GM19238 (cell line): Measurements from ENCODE around the gene NELL1.

Experiments used
- DNase-seq: peaks from one replicate; pipeline ENCODE4 v3.0.0; 2011; ENCODE audit warnings: low spot score; ENCODE audit not compliant: insufficient read length

Gene NELL1

DNA sequence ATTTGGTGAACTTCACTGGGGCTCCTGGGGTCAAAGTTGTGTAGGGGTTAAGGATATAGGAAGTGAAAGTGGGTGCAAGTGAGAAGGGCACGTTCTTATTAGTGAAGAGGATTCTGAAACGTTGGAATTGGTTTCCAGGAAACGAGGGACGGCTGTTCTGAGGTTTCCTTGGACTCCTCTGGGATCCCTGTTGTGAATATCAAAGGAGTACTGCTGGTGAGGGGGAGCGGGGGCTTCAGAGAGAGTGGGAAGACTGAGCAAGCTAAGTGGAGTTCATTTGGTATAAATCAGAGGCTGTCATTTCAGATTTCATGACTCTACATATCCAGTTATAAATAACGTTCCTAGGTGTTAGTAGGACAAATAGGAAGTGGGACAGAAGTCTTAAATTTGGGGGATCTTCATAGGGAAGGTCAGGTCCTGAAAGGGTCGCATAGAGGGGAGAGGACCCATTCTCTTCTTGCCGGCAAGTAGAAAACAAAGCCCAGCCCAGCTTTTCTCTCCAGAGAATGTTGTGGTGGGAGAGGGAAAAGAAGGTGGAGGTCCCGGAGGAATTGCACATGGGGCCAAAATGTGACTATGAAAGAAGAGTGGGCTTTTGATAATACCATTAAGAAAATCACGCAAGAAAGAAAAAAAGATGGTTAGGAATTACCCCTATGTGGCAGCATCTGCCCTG lies 1.1 kb upstream of the NELL1 start:
- no peak for DNase-seq

DNA sequence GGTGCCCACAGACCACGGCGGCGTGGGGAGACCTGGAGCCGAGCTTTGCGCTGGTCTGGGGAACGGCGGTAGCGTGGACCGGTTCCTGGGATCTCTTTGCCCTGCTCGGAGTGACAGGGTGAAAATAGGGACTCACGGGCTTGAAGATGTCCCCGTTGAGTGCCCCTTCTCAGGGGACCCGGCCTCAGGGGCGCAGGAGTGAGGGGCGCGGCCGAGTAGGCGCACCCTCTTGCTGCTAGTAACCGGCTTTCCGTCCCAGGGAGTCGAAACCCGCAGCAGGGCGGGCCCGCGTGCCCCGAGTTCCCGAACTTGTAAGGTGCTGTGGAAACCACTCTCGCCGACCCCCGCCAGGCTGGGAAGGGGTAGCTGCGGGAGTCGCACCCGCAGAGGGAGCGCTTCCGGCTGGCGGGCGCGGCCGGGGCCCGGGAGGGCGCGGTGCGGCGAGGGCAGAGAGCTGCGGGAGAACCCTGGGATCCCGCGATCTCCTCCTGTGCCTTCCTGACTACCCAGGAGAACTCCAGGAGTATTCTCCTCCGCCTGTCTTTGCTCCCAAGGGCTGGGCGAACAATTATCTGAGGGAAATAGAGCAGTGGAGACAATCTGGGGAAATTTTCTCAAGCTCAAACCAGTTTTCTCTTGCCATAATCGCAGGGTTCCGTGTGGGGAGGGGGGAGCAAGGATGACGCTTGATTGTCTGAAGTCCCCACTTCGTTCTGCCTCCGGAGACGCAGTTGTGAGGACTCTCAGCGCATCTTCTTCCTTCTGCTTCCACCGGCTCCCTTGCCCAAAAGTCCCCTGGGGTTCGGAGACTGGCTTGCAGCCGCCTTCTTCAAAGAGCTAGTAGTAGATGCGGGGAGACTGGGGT lies 666 bp downstream of the NELL1 start:
- DNase-seq = no peak

DNA sequence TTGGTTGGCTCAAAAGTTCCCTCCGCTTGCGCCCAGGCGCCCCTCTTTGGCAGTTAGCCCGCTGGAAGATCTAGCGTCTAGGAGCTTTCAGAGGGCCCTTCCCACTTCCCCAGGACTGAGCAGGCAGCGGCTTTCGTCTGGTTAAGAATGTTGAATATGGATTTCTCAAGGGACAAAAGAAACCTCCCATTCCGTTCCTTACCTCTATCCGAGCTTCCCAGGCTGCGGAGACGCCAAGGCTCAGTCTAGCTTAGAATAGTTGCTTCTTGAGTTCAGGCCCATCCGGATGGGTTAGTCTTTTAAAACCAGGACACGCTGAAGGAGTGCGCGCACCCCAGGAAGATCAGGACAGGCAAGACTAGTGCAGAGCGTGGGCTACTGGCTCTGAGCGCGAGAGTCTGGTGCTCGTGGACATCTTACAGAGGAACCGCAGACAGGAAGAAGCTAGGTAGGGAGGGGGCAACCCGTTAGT lies 1.6 kb downstream of the NELL1 start:
- no peak for DNase-seq

DNA sequence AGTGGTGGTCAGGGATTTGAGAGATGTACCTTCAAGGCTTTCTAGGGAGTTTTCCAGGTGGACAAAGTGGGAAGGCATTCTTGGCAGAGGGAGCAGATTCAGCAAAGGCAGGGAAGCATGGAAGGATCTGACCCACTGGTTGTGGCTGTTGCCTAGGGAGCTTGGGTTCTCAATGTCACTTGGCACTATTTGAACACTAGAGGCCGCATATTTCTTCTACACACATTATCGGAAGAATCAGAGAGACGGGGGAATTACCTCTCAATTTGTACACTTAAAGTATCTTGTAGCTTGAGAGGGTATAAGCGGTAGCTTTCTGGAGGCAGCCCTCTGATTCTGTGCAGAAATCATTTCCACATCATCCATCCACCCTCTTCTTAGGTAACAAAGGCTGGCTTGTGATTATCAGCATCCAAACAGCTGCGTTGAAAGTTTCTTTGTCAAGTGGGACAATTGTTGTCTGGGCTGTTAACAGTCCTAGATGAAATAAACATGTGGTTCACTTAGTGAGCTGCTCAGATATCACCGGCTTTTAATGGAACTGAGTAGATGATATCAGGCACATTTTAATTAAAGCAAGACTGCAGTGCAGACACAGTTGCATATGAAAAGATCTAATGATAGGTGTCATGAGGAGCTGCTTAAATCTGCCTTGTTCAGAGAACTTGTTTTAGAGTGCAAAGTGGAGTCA lies 2.6 kb downstream of the NELL1 start:
- DNase-seq = no peak

GRCh38 chr11:20672575-20672974 lies 3.2 kb downstream of the NELL1 start:
- DNase-seq = peak; percentile 19

DNA sequence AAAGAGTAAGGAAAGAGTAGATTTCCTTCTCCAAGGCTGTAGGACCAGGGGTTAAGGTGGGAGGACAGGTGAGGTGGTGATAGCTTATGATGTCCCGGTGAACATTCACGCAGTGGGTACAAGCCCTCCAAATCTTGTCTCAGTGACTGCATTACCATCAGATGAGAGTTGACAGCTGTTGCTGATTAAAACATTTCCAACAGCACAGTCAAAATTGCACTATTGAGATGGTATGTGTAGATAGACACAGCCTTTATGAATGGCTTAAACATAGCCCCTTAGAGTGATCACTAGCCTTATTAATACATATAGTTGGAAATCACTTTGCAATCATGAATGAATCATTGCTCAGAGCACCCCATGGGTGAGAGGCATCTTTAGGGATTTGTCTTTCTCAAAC lies 7.3 kb downstream of the NELL1 start:
- DNase-seq = no peak

DNA sequence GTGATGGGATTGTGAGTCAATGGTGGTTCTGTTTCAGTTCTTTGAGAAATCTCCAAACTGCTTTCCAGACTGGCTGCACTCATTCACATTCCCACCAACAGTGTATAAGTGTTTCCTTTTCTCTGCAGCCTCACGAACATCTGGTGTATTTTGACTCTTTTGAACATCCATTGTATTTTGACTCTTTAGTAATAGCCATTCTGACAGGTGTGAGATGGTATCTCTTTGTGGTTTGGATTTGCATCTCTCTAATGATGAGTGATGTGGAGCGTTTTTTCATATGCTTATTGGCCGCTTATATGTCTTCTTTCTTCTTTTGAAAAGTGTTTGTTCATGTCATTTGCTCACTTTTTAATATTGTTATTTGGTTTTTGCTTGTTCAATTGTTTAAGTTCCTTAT lies 19.4 kb downstream of the NELL1 start:
- no peak for DNase-seq

DNA sequence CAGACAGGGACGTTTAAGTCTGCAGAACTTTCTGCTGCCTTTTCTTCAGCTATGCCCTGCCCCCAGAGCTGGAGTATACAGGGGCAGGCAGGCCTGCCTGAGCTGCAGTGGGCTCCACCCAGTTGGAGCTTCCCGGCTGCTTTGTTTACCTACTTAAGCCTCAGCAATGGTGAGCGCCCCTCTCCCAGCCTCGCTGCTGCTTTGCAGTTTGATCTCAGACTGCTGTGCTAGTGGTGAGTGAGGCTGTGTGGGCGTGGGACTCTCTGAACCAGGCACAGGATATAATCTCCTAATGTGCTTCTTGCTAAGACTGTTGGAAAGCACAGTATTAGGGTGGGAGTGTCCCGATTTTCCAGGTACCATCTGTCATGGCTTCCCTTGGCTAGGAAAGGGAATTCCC lies 38.5 kb downstream of the NELL1 start:
- no peak for DNase-seq

GRCh38 chr11:20712912-20713311 lies 43.5 kb downstream of the NELL1 start:
- no peak for DNase-seq

- DNase-seq = no peak
Observed at GRCh38 chr11:20715464-20715863, 46.1 kb downstream of the NELL1 start.

DNA sequence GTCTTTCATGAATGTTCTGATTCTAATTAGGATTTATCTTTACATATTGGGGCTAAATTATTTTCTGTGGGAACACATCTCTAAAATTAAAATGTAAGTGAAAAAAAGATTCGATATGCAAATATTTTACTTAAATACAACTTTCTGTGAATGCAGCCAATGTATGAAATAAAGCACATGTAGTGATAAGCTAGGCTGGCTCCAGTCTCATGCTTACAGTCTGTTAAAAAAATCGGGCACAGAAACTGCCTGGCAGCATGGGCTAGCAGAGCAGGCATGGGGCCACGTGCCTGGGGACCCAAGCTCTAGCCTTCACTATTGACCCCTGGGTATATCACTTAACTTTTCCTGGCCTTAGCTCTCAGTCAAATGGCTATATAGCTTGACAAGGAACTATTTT lies 46.5 kb downstream of the NELL1 start:
- DNase-seq = no peak

- DNase-seq = no peak
Observed at GRCh38 chr11:20719821-20720220, 50.4 kb downstream of the NELL1 start.

GRCh38 chr11:20723366-20723765 lies 54.0 kb downstream of the NELL1 start:
- no peak for DNase-seq

GRCh38 chr11:20729597-20730105 lies 60.3 kb downstream of the NELL1 start:
- DNase-seq = no peak

DNA sequence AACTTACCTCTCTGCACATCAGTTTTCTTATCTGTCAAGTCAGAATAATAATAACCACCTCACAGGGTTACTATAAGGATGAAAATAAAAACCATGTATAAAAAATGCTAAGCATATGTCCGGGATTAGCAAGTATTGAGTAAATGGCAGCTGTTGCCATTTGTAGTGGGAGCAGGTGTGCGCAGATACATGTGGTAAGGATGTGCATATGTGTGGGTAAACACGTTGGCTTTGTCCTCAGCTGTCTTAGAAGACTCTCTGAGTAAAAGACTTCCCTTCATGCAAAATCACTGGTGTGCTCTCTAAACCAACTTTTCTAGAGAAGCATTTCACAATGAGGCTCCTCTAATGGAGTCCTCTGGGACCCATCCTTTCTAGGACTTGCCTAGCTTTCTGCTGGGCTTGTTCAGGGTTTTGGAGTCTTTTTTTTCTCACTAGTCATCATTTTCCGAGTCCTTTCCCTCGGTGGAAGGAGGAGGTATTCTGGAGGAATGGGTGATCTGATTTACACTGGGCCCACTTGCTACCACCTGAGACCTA lies 62.4 kb downstream of the NELL1 start:
- DNase-seq = no peak

DNA sequence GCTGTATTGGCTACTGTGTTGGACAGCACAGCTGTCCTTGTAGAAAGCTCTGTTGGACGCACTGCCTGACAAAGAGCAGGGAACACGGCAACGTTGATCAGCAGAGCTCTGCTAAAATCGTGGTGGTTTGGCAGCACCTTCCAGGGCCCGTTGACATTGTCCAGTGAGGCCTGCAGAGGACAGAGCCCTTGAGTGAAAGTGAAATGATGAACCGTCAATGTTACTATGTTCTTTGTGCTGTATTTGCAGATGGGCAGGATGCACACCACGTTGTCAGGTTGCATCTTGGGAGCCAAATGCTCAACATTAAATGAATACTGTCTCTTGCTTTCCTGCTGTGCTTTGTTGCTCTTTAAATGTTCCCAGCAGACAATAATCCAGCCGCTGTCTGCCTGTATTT lies 69.7 kb downstream of the NELL1 start:
- DNase-seq = no peak

DNA sequence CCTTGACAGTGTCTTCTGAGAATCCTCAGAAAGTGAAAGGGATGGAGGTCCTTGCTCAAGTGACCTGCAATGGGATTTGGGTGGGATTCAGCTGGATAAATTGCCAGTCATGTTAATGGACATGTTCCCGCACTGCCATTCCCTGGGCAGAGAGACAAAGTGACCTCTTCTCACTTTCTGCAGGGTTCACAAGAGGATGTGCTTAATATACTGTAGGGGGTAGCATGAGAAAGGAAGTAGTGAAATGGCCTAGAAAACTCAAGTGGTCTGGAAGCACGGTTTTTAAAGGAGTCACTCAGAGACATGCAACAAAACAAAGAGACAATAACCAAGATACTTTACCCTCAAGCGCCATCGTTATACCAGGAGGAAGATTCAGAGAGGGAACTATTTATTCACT lies 70.2 kb downstream of the NELL1 start:
- DNase-seq = no peak

- DNase-seq = no peak
Observed at GRCh38 chr11:20754933-20755332, 85.5 kb downstream of the NELL1 start.

- DNase-seq = no peak
Observed at GRCh38 chr11:20759541-20759940, 90.2 kb downstream of the NELL1 start.

- DNase-seq = no peak
Observed at GRCh38 chr11:20760811-20761210, 91.4 kb downstream of the NELL1 start.

DNA sequence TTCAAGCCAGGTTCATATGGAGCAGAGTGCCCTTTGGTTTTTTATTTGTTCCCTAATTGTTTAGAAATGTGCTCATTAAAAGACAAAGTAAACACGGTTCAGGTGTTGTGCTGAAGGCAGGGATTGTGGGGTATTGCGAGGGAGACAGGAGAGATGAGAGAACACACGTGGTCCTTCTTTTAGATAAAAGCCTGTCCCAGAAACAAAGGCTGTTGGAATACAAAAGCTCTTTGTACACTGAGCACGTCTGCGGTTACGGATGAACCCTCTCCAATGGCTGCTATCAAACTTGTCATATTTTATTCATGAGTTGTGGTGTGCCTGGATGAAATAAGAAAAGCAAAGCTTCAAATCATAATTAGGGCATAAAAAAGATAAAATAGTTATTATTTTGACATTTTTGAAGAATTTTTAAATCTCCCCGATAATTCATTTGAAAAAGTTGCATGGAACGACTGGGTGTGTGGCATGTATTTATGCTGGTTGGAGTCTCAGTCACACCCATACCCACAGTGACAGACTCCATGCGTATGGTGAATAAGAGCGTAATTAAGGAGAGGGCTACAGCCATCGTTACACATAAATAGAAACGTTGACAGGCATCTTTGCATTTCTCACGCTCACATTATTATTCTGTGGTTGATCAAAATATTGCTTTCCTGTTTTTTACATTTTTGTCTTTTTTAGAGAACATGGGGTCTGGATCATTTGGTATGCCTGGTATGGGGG lies 92.9 kb downstream of the NELL1 start:
- no peak for DNase-seq
